ENCODE results near the gene IL17A.

DNA sequence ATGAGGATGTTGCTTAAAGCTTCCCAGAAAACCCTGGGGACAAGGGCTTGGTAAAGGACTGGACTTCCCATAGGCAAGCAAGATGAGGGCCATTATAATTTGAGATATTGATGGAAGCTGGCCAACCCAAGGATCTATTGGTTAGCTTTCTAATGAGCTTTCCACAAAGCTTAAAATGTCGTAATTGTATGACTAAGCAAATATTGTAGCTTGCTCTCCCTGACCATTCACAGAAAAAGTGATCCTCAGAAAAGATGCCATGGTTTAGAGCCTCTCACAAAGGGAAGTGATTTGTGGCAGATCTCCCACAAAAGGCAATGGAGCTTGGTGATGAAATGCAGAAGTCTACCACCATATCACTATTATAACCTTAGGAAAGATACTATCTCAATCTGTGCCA is 44.5 kb downstream of the IL17A start:
- TF ChIP-seq, protein P1, sequence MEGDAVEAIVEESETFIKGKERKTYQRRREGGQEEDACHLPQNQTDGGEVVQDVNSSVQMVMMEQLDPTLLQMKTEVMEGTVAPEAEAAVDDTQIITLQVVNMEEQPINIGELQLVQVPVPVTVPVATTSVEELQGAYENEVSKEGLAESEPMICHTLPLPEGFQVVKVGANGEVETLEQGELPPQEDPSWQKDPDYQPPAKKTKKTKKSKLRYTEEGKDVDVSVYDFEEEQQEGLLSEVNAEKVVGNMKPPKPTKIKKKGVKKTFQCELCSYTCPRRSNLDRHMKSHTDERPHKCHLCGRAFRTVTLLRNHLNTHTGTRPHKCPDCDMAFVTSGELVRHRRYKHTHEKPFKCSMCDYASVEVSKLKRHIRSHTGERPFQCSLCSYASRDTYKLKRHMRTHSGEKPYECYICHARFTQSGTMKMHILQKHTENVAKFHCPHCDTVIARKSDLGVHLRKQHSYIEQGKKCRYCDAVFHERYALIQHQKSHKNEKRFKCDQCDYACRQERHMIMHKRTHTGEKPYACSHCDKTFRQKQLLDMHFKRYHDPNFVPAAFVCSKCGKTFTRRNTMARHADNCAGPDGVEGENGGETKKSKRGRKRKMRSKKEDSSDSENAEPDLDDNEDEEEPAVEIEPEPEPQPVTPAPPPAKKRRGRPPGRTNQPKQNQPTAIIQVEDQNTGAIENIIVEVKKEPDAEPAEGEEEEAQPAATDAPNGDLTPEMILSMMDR (IDR thresholded peaks at IDR 0.05; ENCODE audit: low read length) = no peak
- TF ChIP-seq EZH2 (IDR thresholded peaks at IDR 0.05; ENCODE audit: borderline replicate concordance, low read length) = no peak

All from OCI-LY1 (cell line).